Activated CD4-positive, alpha-beta T cell treated with anti-CD3 and anti-CD28 coated beads for 24 hours (primary cell): ENCODE results near the gene FAM168A.
A peak's percentile ranks its signal among the peaks of the same experiment; 100 is the strongest.

ENCODE experiments used
- DNase-seq, 2 donors: peaks; one replicate each; pipeline ENCODE4 v3.0.0-alpha.2; 2020; ENCODE audit warnings: low read depth in 2 of 2

FAM168A gene

DNA sequence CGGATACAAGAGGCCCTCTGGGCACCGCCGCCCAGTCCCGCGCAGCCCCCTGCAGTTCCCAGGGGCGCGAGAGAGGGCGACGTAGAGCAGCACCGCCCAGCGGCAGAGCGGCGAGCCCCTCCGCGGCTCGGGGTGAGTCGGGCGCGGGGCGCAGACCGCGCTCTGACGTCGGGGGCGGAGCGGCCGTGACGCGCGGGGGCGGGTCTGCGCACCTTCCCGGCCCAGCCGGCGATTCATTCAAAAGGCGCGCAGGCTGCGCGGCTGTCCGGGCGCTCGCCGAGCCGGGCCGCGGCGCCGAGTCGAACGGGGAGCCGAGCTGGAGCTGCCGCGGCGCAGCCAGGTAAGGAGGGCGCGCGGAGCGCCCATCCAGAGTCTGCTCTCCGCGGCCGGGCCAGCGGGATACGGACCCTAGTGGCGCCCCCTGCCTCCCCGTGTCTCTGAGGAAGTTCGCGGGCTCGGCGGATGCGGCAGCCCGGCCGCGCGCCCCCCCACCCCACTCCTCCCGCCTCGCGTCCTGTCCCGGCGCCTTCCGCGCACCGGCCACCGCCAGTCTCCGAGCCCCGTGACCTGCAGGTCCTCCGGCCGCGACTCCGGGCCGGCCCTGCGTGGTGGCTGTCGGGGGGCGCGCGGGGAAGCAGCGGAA is 221.6 kb downstream of the FAM168A start, which contains the start of gene RELT:
RELT (plus strand) TSS at position 240 of the 643 bp plus-strand sequence. CDS start 12,738 bp downstream, outside the sequence.
- peak; percentile 91 to 94 for DNase-seq

DNA sequence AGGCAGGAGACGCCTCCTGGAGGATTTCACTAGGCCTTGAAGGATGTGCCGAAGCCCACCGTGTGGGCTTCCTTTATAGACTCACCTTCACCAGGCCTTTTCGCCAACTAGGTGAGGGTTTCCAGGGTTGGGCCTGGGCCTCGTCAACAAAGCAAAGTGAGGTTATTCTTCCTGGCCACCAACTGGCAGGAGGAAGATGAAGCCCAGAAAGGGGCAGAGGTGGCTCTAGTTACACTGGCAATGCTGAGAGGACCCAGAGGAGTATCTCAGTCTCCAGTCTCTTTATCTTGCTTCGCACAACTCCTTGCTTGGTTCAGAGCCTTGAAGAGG is 222.1 kb downstream of the FAM168A start:
- no peak for DNase-seq

- DNase-seq, result no peak
Observed at GRCh38 chr11:73374151-73374550, 223.8 kb downstream of the FAM168A start.

DNA sequence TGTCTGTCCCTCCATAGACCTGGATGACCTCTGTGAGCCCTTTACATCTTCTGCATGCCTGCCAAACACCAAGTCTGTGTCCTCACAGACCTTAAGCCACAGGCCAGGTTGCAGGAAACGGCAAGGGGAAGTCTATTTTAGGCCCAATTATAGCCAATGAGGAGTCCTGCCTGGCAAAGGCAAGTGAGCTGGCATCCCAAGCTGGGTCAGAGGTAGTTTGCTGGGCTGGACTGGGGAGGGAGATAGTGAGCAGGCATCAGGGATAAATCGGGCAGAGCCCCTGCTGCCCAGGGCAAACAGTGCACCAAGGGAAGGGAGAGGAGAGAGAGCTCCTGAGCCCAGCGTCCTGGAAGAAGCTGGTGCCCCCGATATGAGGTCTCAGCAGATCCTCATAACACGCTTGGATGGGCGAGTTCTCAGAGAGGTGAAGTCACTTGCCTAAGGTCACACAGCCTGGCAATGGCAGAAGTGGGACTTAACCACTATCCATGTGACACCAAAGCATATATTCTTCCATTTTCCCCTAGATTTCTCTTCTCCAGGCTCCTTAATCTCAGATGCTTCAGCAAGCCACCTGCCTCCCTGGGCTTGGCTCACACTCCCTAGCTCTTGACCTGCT is 225.4 kb downstream of the FAM168A start:
- DNase-seq, result no peak

DNA sequence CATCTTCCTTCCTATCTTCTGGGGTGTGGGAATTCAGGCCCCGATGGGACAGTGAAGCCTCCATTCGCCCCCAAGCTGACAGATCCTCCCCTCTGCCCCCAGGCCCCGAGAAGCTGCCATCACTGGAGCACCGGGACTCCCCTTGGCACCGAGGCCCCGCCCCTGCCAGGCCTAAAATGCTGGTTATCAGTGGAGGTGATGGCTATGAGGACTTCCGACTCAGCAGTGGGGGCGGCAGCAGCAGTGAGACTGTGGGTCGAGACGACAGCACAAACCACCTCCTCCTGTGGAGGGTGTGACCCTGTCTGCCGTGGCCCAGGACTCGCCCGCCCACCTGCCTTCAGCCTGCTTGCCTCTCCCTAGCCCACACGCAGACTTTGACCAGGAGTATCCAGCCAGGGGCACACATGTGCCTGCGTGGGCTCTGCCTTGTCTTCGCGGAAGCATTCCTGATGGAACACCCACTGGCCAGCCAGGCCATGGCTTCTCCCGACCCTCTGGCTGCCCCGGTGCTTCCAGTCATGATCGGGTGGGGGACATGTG is 230.4 kb downstream of the FAM168A start:
- no peak for DNase-seq

DNA sequence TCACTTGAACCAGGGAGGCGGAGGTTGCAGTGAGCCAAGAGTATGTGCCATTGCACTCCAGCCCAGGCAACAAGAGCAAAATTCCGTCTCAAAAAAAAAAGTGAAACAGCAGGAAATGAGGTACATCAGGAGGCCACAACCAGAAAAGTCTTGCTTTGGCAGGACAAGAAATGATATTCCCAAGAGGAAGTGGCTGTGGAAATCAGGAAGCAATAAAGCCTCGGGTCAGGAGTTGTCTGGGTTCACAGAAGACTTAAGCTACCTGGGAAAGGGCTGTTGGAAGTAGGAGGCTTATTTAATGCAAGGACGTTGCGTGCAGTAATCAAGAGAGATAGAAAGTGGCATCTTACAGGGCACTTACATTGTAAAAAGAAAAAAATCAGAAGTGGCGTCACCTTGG is 231.0 kb downstream of the FAM168A start:
- no peak for DNase-seq

GRCh38 chr11:73366265-73366610 is 231.7 kb downstream of the FAM168A start:
- DNase-seq, result no peak

DNA sequence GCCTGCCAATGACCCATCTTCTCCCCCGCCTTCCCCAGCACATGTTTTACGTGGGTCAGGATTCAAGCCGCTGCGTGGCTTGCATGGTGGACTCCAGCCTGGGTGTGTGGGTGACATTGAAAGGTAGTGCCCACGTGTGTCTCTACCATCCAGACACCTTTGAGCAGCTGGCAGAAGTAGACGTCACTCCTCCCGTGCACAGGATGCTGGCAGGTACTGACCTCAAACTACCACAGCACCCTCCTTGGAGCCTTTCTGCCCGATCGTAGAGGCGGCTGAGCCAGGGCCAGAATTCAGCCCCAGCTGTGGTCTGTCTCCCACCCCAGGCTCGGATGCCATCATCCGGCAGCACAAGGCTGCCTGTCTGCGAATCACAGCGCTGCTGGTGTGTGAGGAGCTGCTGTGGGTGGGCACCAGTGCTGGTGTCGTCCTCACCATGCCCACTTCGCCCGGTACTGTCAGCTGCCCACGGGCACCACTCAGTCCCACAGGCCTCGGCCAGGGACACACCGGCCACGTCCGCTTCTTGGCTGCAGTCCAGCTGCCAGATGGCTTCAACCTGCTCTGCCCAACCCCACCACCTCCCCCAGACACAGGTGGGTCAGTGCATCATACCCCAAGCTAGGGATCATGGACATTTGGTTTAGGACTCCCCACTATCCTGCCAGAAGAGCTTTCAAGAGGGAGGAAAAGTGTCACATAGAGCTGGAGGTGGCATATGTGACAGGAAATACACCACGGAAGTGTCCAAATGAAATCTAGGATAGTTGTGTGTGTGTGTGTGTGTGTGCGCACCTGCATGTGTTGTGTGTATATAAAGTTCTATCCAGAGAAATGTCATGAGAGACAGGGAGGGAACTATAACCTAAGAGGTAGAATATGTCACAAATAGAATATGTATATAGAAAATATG is 232.3 kb downstream of the FAM168A start:
- DNase-seq, result no peak

DNA sequence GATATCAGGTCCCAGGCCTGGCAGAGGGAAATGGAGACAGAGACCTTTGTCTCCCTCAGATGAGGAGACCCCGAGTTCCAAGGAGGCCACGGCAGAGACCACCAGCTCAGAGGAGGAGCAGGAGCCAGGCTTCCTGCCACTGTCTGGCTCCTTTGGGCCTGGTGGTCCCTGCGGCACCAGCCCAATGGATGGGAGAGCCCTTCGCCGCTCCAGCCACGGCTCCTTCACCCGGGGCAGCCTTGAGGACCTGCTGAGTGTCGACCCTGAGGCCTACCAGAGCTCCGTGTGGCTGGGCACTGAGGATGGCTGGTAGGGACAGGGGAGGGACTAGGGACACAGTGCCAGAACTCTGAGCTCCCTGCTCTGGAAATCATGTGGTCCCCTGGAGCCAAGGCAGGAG is 234.8 kb downstream of the FAM168A start:
- DNase-seq, result no peak

GRCh38 chr11:73361953-73362776 is 235.7 kb downstream of the FAM168A start:
- no peak for DNase-seq

DNA sequence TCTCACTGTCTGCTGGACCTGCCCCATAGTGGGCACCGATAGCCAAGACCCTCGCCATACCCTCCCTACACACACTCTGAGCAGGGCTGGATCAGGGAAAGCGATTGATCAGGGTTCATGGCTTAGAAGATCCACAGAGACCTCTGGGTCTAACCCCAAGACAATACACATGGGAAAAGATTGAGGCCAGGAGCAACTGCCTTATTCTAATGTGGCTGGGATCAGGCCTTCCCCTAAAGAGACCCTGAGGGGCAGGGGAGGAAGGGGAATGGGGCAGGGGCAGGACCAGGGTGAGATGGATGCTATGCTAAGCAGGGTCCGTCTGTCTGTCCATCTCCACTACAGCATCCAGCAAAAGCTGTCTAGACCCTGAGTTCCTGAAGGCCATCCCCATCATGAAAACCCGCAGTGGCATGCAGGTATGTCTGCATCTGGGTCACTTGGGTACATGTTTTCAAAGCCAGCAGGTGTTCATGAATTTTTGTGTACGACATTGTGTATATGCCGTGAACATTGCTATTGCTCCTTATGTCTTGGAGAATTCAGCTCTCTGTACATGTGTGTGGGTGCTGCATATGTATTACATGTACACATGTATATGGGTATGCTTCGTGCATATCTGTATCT is 237.1 kb downstream of the FAM168A start:
- DNase-seq, result no peak

DNA sequence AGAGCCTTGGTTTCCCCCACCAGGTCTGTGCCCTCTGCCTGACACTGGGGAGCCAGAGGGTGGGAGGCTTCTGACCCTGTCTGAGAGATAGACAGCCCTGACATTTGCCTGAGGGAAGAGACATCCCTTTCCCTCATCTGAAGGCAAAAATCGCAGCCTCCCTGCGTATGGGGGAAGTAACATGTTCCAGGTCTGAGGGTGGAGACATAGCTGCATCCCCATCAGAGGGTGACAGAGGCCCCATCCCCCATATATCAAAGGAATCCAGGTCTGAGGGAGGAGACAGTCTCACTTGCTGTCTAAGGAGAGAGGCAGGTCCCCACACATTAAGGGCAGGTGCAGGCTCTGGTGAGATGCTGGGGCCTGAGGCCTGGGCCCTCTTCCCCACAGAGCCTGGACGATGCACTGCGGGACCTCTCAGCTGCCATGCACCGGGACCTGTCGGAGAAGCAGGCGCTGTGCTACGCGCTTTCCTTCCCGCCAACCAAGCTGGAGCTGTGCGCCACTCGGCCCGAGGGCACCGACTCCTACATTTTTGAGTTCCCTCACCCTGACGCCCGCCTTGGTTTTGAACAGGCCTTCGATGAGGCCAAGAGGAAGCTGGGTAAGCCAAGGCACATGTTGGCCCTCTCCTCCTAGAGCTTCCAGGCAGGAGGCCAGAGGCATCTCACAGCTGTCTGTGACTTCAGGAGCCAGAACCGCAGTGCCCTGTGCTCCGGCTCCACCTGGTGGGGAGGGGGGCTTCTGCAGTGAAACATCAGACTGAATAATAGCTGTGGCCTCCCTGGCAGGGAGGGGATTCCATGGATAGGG is 237.8 kb downstream of the FAM168A start:
- peak in 1 of 2 donors; percentile 10 for DNase-seq

- no peak for DNase-seq
Observed at GRCh38 chr11:73359341-73359740, 238.6 kb downstream of the FAM168A start.

DNA sequence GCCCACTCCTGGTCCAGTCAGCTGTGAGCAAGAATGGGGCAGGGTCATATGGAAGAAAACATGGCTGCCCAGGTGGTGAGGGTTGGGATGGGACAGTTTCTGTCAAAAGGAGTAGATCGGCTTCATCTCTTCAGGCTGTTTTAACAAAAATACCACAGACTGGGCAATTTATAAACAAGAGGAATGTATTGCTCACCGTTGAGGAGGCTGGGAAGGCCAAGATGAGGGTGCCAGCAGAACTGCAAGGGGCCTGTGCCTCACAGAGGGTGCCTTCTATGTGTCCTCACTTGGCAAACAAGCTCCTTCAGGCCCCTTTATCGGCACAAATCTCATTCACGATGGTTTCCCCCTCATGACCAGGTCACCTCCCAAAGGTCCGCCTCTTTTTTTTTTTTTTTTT is 239.8 kb downstream of the FAM168A start:
- no peak for DNase-seq

GRCh38 chr11:73356979-73357860 is 240.7 kb downstream of the FAM168A start:
- DNase-seq, result no peak

DNA sequence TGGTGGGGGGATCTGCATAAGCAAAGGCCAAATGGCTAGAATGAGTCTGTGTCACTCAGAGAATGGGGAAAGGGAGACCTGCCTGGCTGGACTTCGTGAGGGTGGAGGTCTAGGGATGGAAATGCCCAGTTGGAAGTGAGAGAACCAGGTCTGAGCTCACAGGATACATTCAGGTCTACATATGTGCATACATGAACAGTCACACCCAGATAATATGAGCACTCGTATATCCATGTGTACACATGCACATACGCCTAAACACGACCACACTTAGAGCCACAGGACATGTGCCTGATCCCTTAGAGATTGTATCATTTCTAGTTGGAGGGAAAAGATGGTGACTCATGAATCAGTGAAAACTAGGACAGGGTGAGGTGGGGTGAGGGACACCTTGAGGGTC is 242.8 kb downstream of the FAM168A start:
- no peak for DNase-seq

- no peak for DNase-seq
Observed at GRCh38 chr11:73353422-73353821, 244.5 kb downstream of the FAM168A start.

GRCh38 chr11:73350908-73351636 is 246.8 kb downstream of the FAM168A start:
- peak; percentile 12 to 19 for DNase-seq
